Adrenal gland (tissue), 5 donors: ENCODE data around the gene CCNC.

ENCODE experiments used
- CTCF ChIP-seq, 6 experiments: fragments of 450-650 bp in 4 of 6; fragments of 200-600 bp in 2 of 6; sonication (generic) in 1 of 6; IDR thresholded peaks; 1 replicate in 5 of 6; 2 replicates in 1 of 6; pipeline versions ENCODE4 v1.5.1 to v1.8.0; 2016 to 2021; ENCODE audit warnings: antibody characterized with exemption in 6 of 6, mild to moderate bottlenecking in 2 of 6, moderate library complexity in 1 of 6
- POLR2A ChIP-seq, 2 donors: fragments of 450-650 bp; IDR thresholded peaks; one replicate each; pipeline ENCODE4 v1.6.1; 2017; ENCODE audit warnings: antibody characterized with exemption in 2 of 2, mild to moderate bottlenecking in 2 of 2, moderate library complexity in 1 of 2
- donor health status: DM: no; HTN: no; CAD: no.

- TF ChIP-seq POLR2A (IDR thresholded peaks at IDR 0.05) (no peak), CTCF (IDR thresholded peaks at IDR 0.05) (no peak)
Observed at GRCh38 chr6:99530627-99531026, 37.8 kb downstream of the CCNC start.
